Colonic mucosa (tissue), 4 donors: ENCODE measurements around the gene INPP4A. TPM values are rescaled to one million over a fixed set of nuclear protein-coding genes. Genes with fewer than 3 reads are reported as not detected.

Experiments used
- DNase-seq: peaks from one replicate; pipeline ENCODE4 v3.0.0-alpha.2; 2020
- H3K27ac ChIP-seq: fragments of 200-600 bp; one replicate; pipeline ENCODE4 v1.8.0; 2021
- H3K27me3 ChIP-seq: fragments of 200-600 bp; one replicate; pipeline ENCODE4 v1.8.0; 2021
- H3K36me3 ChIP-seq: fragments of 200-600 bp; one replicate; pipeline ENCODE4 v1.8.0; 2021
- H3K4me1 ChIP-seq: fragments of 200-600 bp; one replicate; pipeline ENCODE4 v1.8.0; 2021; ENCODE audit warnings: mild to moderate bottlenecking
- H3K4me3 ChIP-seq: fragments of 200-600 bp; one replicate; pipeline ENCODE4 v1.8.0; 2021
- H3K9ac ChIP-seq, 2 donors: one replicate each; pipeline ENCODE4 v1.7.0; 2013; ENCODE audit warnings: control low read depth in 2 of 2, low read depth in 2 of 2, low read length in 2 of 2
- H3K9me3 ChIP-seq: fragments of 200-600 bp; one replicate; pipeline ENCODE4 v1.8.0; 2021
- CTCF ChIP-seq: fragments of 200-600 bp; IDR thresholded peaks from one replicate; pipeline ENCODE4 v1.8.0; 2022; ENCODE audit warnings: antibody characterized with exemption, mild to moderate bottlenecking
- intact Hi-C: fragments of 100-400 bp; cut with DNase I; formaldehyde crosslinking; loops from one replicate; pipeline ENCODE4 v1.14.1; 2022
- total RNA-seq, 2 donors: library from RNA; stranded (reverse); fragmentation: NEBNext Ultra II Directional in 1 of 2; extraction: Animal tissue kit (Norgen Biotek cat#: 25700) in 1 of 2; gene quantifications; one replicate each; pipeline ENCODE4 v1.2.1, GENCODE V29; 2021
- donor health status: healthy.
- donor health status: DM: no; HTN: no; CAD: no.
- donor health status: DM: no; HTN: no; CAD: no.

INPP4A gene
- total RNA-seq, 2 donors from 2014 or later: 11.5 to 17.9 TPM

GRCh38 chr2:98472961-98473746 is 28.5 kb downstream of the INPP4A start:
- TF ChIP-seq CTCF: no peak
- no peaks in the 10 kb centered on the region for H3K9me3 ChIP-seq
- no peaks in the 10 kb centered on the region for H3K36me3 ChIP-seq
- no peak overlapping the region for H3K4me3 ChIP-seq
- DNase-seq: no peak
- H3K9ac ChIP-seq: no peak overlapping the region
- H3K27ac ChIP-seq: no peak overlapping the region
- peaks cover 11% of the 10 kb centered on the region for H3K4me1 ChIP-seq
- no peaks in the 10 kb centered on the region for H3K27me3 ChIP-seq
- intact Hi-C loops: no loop called here

- intact Hi-C loops: no loop called here
- Histone ChIP-seq H3K36me3 (no peaks in the 10 kb centered on the region), H3K9ac (peak overlapping the region in 1 of 2 donors; percentile 9), H3K27ac (no peak overlapping the region), H3K4me1 (peaks cover 11% of the 10 kb centered on the region), H3K27me3 (no peaks in the 10 kb centered on the region), H3K9me3 (no peaks in the 10 kb centered on the region), H3K4me3 (no peak overlapping the region)
- DNase-seq: no peak
- no peak for TF ChIP-seq CTCF
Measured at GRCh38 chr2:98473995-98474780, 29.5 kb downstream of the INPP4A start.

GRCh38 chr2:98474979-98475632 is 30.4 kb downstream of the INPP4A start:
- Histone ChIP-seq H3K9ac (no peak overlapping the region), H3K27ac (no peak overlapping the region), H3K27me3 (no peaks in the 10 kb centered on the region), H3K4me3 (no peak overlapping the region), H3K36me3 (no peaks in the 10 kb centered on the region), H3K9me3 (no peaks in the 10 kb centered on the region), H3K4me1 (peaks cover 19% of the 10 kb centered on the region)
- intact Hi-C loops: no loop called here
- no peak for DNase-seq
- TF ChIP-seq CTCF: no peak

- H3K4me1 ChIP-seq: peaks cover 19% of the 10 kb centered on the region
- no peaks in the 10 kb centered on the region for H3K36me3 ChIP-seq
- intact Hi-C loops: no loop called here
- H3K9me3 ChIP-seq: no peaks in the 10 kb centered on the region
- peak; percentile 71 for DNase-seq
- peak overlapping the region in 1 of 2 donors; percentile 22 for H3K9ac ChIP-seq
- H3K4me3 ChIP-seq: no peak overlapping the region
- no peaks in the 10 kb centered on the region for H3K27me3 ChIP-seq
- H3K27ac ChIP-seq: no peak overlapping the region
- no peak for TF ChIP-seq CTCF
Measured at GRCh38 chr2:98476192-98476868, 31.7 kb downstream of the INPP4A start.

GRCh38 chr2:98477036-98477435 is 32.4 kb downstream of the INPP4A start:
- H3K27me3 ChIP-seq: no peaks in the 10 kb centered on the region
- H3K9me3 ChIP-seq: no peaks in the 10 kb centered on the region
- intact Hi-C loops: no loop called here
- no peak for DNase-seq
- H3K4me1 ChIP-seq: peaks cover 19% of the 10 kb centered on the region
- TF ChIP-seq CTCF: no peak
- H3K4me3 ChIP-seq: no peak overlapping the region
- H3K36me3 ChIP-seq: no peaks in the 10 kb centered on the region
- no peak overlapping the region for H3K9ac ChIP-seq
- no peak overlapping the region for H3K27ac ChIP-seq
